ENCODE measurements around the gene GRK5. TPM values are rescaled to one million over a fixed set of nuclear protein-coding genes. Genes with fewer than 3 reads are reported as not detected.
A peak's percentile ranks its signal among the peaks of the same experiment; 100 is the strongest.

GRK5 gene
- total RNA-seq, 1 experiment from 2014 or later: 0.82 TPM

GRCh38 chr10:119313024-119313423, 105.7 kb downstream of the GRK5 start:
- Mint-ChIP-seq H3K4me1 (ENCODE audit: insufficient read depth, unreplicated experiment) (peaks cover 30% of the 10 kb centered on the region), H3K9me3 (ENCODE audit: unreplicated experiment) (peaks cover 8% of the 10 kb centered on the region), H3K4me3 (ENCODE audit: unreplicated experiment) (no peak overlapping the region), H3K27ac (ENCODE audit: low read depth, unreplicated experiment) (peak overlapping the region; percentile 66), H3K36me3 (ENCODE audit: insufficient read depth, unreplicated experiment) (no peaks in the 10 kb centered on the region), H3K27me3 (ENCODE audit: insufficient read depth, unreplicated experiment) (no peaks in the 10 kb centered on the region)
- ChIA-PET CTCF (no interaction called here), POLR2A (no interaction called here)
- BruUV-seq (replicated peaks): no TSS peak
- TF ChIP-seq CTCF (IDR thresholded peaks at IDR 0.05; ENCODE audit: unreplicated experiment): no peak
- intact Hi-C loops (cut with micrococcal nuclease): no loop called here
- no peak for DNase-seq (ENCODE audit: unreplicated experiment)

GRCh38 chr10:119313644-119314043, 106.3 kb downstream of the GRK5 start:
- peaks cover 8% of the 10 kb centered on the region for H3K9me3 Mint-ChIP-seq (ENCODE audit: unreplicated experiment)
- ChIA-PET POLR2A (no interaction called here), CTCF (no interaction called here)
- TF ChIP-seq CTCF (IDR thresholded peaks at IDR 0.05; ENCODE audit: unreplicated experiment): no peak
- no peak for DNase-seq (ENCODE audit: unreplicated experiment)
- intact Hi-C loops (cut with micrococcal nuclease): no loop called here
- H3K4me3 Mint-ChIP-seq (ENCODE audit: unreplicated experiment): no peak overlapping the region
- no peaks in the 10 kb centered on the region for H3K27me3 Mint-ChIP-seq (ENCODE audit: insufficient read depth, unreplicated experiment)
- no peaks in the 10 kb centered on the region for H3K36me3 Mint-ChIP-seq (ENCODE audit: insufficient read depth, unreplicated experiment)
- H3K4me1 Mint-ChIP-seq (ENCODE audit: insufficient read depth, unreplicated experiment): peaks cover 33% of the 10 kb centered on the region
- peak overlapping the region; percentile 66 for H3K27ac Mint-ChIP-seq (ENCODE audit: low read depth, unreplicated experiment)
- BruUV-seq (replicated peaks): no TSS peak

GRCh38 chr10:119314061-119314460, 106.7 kb downstream of the GRK5 start:
- Mint-ChIP-seq H3K27me3 (ENCODE audit: insufficient read depth, unreplicated experiment) (no peaks in the 10 kb centered on the region), H3K27ac (ENCODE audit: low read depth, unreplicated experiment) (no peak overlapping the region), H3K4me1 (ENCODE audit: insufficient read depth, unreplicated experiment) (peaks cover 36% of the 10 kb centered on the region), H3K4me3 (ENCODE audit: unreplicated experiment) (no peak overlapping the region), H3K9me3 (ENCODE audit: unreplicated experiment) (peaks cover 8% of the 10 kb centered on the region), H3K36me3 (ENCODE audit: insufficient read depth, unreplicated experiment) (no peaks in the 10 kb centered on the region)
- CTCF ChIA-PET: no interaction called here
- POLR2A ChIA-PET: no interaction called here
- intact Hi-C loops (cut with micrococcal nuclease): no loop called here
- BruUV-seq (replicated peaks): no TSS peak
- DNase-seq (ENCODE audit: unreplicated experiment): no peak
- TF ChIP-seq CTCF (IDR thresholded peaks at IDR 0.05; ENCODE audit: unreplicated experiment): no peak

GRCh38 chr10:119314486-119314885, 107.1 kb downstream of the GRK5 start:
- POLR2A ChIA-PET: no interaction called here
- peaks cover 36% of the 10 kb centered on the region for H3K4me1 Mint-ChIP-seq (ENCODE audit: insufficient read depth, unreplicated experiment)
- intact Hi-C loops (cut with micrococcal nuclease): no loop called here
- H3K36me3 Mint-ChIP-seq (ENCODE audit: insufficient read depth, unreplicated experiment): no peaks in the 10 kb centered on the region
- DNase-seq (ENCODE audit: unreplicated experiment): no peak
- H3K9me3 Mint-ChIP-seq (ENCODE audit: unreplicated experiment): peaks cover 8% of the 10 kb centered on the region
- H3K27ac Mint-ChIP-seq (ENCODE audit: low read depth, unreplicated experiment): no peak overlapping the region
- H3K4me3 Mint-ChIP-seq (ENCODE audit: unreplicated experiment): no peak overlapping the region
- TF ChIP-seq CTCF (IDR thresholded peaks at IDR 0.05; ENCODE audit: unreplicated experiment): no peak
- no peaks in the 10 kb centered on the region for H3K27me3 Mint-ChIP-seq (ENCODE audit: insufficient read depth, unreplicated experiment)
- CTCF ChIA-PET: no interaction called here
- BruUV-seq (replicated peaks): no TSS peak
